ENCODE measurements around the gene COQ3.
A peak's percentile ranks its signal among the peaks of the same experiment; 100 is the strongest.

The COQ3 gene, protein sequence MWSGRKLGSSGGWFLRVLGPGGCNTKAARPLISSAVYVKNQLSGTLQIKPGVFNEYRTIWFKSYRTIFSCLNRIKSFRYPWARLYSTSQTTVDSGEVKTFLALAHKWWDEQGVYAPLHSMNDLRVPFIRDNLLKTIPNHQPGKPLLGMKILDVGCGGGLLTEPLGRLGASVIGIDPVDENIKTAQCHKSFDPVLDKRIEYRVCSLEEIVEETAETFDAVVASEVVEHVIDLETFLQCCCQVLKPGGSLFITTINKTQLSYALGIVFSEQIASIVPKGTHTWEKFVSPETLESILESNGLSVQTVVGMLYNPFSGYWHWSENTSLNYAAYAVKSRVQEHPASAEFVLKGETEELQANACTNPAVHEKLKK

DNA sequence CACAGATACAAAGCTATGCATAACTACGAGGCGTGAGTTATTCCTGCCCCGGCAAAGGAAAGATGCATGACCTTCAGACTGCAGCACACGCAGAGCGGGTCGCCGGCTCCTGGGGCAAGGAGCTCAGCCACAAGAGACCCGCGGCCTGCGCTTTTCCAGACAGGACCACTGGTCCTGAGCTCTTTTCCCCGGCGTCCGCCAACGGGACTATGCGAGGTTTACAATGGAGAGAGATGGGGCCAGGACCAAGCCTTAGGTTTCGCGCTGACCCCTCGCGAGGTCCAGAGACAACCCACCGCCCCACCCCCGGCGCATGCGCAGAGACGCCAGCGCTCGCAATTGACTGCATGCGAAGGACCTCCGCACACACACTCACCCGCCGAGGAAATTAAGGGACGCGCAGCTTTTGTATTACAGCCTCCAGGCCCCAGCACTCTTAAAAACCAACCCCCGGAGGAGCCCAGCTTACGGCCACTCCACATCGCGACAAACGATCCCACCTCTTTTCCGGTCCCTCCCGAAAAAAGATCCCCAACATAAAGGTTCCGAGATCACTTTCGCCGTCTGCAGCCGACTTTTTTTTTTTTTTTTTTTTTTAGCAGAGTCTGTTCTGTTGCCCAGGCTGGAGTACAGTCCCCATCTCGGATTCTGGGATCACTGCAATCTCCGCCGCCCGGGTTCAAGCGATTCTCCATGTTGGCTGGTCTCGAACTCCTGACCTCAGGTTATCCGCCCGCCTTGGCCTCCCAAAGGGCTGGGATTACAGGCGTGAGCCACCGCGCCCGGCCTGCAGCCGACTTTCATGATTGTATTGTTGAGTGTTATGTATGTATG, at the start of gene COQ3:
Gene COQ3, minus strand, starts transcription at position 498 of the 834 bp plus-strand sequence. Its CDS starts 16 bp downstream, at position 482.
- DNase-seq (ENCODE audit: low read depth): peak; percentile 33

DNA sequence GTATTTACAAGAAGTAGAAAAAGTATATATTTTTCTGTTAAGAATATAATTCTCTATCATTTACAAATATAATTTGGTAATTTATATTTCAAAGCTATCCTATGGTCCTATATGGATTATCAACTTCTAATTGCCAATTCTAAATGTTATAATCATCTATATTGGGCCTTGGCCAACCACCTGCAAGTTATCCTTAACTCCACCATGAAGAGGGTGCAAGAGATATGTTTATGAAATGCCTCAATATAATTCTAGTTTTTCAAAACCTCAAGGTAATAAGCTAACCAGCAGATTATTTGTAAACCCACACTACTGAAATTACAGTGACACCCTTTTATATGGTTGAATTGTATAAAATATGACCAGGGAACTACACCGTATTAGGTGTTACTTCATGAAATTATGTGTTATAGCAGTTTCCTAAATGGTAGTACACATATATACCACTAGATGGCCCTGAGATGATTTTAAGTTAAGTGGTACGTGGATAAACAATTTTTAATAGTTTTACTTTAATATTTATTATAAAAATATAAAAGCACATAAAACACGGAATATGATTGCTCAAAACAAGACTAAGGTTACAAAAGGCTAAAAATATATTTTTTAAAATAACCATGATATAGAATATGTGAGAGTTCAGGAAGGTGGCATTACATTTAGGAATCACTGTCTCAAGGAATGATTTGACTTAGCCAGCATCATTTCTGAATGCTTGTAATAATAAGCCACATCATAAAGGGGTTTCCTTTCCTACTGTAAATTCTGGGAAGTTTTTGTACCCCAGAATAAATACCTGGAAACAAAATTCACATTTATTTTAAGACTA, 40.9 kb upstream of the COQ3 start:
- DNase-seq (ENCODE audit: low read depth): no peak

DNA sequence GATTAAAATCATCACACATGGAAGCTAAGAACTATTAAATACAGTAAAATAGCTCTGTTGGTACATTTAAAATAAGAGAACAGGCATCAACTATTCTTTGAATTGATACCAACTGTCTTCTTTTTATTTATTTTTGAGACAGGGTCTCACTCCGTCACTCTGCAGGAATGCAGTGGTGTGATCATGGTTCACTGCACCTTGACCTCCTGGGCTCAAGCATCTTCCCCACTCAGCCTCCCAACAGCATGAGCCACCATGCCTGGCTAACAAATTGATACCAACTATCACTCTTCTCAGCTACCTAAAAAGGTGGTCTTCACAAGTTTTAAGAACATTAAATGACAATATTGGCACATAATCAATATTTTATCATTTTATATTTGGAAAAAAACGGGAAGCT, 38.9 kb upstream of the COQ3 start:
- no peak for DNase-seq (ENCODE audit: low read depth)

DNA sequence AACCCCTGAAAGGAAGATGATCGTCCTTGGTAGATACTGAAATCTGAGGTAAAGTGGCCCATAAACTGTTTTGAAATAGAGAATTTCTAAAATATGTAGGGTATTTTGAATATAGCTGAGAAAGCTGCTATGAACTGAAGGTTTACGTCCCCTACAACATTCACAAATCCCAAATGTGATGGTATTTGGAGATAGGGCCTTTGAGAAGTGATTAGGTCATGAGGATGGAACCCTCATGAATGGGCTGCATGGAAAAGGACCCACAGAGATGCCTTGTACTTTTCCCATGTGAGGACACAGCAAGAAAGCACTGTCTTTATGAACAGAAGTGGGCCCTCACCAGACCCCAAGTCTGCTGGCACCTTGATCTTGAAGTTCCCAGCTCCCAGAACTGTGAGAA, 37.9 kb upstream of the COQ3 start:
- no peak for DNase-seq (ENCODE audit: low read depth)

DNA sequence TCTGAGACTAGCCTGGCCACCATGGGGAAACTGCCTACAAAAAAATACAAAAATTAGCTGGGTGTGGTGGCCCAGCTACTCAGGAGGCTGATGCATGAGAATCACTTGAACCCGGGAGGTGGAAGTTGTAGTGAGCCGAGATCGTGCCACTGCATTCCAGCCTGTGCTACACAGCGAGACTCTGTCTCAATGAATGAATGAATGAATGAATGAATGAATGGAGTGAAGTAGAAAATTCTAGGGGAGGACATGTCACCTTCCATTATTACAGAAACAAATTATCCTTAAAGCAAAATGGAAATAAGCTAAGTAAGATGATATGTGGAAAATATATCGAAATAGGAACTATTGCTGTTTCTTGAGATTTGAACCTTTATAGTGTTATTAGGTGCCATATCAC, 34.0 kb upstream of the COQ3 start:
- DNase-seq (ENCODE audit: low read depth): no peak

DNA sequence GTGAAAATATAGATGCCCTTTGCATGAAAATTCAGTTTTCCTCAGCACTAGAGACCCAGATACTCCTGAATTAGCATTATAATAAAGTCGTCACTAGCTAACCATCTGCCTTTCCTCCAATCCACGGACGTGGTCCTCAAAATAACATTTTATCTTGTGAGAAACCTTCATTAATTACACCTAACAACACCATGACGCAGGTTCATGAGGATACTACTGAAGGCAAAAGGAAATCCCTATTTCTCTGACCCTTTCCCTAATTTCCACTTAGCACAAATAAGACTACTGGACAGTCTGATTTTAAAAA, 32.4 kb upstream of the COQ3 start:
- DNase-seq (ENCODE audit: low read depth): no peak

DNA sequence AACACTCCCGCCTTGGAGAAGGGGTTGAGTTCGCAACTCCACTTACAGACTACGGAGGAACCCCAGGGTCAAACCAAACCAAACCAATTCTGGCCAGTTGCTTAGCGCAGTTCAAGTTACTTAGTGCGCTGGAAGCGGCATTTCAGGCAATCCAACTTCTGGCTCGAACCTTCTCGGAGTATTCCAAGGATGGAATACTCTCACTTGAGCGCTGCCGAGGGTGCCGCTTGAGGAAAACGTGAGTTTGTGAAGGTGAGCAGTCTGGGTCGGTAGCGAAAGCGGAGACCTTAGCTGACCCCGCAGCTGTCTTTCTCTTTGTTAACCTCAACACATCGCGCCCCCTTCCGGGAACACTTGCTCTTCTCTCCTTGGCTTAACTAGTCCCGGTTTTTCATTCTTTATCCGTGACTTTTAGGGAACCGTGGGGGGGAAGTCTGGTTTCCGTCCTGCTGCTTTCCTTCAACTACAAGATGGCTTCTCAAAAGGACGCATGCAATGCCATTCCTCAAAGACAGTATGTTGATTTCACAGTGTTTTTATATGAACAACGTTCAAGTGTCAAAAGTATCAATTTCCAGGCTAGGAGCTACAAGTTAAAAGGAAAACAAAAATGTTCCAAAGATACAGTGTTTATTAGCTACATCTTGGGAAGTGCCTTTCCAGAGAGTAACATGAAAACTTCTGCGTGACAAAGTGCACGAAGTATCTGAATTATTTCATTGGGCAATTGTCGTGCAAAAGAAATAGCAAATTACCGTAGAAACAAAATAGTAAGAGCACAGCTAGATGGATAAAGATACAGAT, 31.9 kb upstream of the COQ3 start:
- DNase-seq (ENCODE audit: low read depth): peak; percentile 44

DNA sequence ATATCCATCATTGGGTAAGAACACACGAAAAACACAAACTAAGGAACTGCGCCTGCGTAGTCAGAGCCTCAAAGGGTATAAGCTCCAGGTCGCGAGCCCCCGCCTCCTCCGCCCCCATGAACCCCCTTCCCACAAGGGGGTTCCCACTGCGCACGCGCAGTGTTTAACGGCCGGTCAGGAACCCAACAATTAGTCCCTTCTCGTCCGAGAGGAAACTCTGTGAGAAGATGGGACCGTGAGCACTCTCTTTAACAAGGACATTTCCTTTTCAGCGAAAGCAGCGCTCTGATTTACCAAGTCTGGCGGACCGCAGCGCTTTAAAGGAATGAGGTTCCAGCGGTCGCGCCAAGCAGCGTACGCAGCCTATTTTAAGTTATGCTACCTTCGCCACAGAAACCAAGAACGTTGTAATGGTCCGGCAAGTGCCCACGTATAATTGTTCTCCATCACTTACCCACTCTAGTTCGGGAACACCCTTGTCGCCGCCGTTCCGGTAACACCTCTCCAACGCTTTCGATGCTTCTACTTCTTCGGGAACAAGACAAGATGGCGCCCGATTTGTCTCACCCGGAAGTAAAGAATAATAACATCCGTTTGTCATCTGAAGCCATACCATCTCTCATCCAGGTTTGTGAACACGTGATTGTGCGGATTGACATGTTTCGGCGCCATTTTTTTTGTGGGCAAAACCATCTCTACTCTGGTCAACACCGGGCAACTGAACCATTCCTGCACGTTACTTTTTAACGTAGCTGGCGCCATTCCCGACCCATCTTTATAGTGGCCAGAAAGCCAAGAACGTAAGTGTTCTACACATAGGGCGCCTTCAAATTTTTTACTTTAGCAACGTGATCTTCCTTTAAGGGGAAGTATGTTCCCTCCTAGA, 31.0 kb upstream of the COQ3 start, which contains the start of gene PNISR:
Gene PNISR, minus strand, starts transcription at position 548 of the 886 bp plus-strand sequence. CDS start 10,649 bp downstream, outside the sequence.
- peak; percentile 84 for DNase-seq (ENCODE audit: low read depth)

DNA sequence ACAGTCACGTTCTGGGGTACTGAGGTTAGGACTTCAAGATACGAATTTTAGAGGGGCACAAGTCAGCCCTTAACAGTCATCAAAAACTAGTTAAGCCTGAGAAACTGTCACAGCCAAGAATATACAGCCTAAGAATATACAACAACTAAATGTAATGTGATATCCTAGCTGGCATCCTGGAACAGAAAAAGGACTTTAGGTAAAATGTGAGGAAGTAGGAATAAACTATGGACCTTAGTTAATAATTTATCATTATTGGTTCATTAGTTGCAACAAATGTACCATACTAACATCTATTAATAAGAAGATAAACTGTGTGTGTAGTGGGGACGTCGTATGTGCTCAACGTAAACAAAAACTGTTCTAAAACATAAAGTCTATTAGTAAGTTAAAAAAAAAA, 30.0 kb upstream of the COQ3 start:
- no peak for DNase-seq (ENCODE audit: low read depth)

DNA sequence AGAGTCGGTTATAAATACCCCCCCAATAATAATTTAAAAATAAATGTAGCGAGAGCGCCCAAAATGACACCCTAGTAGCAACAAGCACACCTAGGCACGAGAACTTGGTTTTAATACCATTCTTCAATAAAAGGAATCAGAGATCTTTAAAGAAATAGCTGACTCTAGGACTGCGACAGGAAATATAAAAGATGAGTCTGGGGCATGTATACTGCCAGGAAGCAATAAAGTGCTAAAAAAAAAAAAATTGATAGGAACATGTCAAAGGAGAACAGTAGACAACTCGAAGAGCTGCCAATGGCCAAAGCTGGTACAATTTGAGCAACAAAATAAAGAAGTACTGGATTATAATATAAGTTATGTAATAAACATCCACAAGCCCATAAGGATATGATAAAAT, 28.9 kb upstream of the COQ3 start:
- DNase-seq (ENCODE audit: low read depth): no peak

DNA sequence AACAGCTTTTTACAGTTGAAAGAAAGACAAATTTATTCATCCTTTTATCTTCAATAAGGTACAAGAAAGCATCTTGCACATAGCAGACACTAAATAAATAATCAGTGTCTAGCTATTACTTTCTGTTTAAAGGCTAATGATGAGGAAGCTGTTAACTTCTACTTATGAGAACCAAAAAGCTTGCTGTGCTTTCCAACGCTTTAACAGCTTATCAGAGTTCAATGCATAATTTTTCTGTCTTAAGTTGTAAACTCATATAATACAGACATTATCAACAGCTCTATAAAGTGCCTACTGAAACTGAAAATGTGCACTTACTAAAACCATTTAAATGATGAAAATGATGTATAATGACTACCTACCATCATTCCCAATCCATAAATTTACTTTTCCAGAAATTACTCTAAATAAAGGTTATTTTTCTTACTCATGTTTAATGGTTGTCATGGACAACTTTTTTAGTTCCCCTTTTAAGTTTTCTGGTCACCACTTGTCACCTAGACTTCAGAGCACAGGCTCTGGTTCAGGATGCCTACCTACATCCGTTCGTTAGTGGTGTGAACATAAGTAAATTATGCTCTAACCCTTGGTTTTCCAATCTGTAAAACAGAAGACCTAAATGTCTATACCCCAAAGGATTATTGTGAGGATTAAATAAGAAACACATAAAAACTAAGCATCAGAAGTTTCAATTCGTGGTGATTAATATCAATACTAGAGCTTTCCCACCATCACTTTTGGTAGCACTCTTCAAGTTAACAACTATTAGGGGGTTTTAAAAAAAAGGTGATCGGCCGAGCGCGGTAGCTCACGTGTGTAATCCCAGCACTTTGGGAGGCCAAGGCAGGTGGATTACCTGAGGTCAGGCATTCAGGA, 23.1 kb upstream of the COQ3 start:
- DNase-seq (ENCODE audit: low read depth): no peak

DNA sequence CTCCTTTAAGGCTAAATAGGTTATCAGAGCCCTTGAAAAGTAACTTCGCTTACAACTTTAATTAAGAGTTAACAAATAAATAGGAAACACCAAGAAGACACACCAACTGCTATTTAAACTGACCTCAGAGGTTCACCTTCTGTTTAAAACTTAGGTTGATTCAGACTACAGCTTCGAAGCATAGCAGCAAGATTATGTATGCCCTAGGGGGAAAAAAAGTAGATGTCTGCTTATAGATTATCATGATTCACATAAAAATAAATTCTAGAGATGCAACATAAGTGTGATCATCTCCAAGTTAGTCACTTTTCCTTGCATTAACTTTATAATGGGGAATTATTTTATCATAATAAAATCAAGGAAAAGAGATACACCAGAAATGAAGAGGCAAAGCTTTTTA, 22.2 kb upstream of the COQ3 start:
- DNase-seq (ENCODE audit: low read depth): no peak

DNA sequence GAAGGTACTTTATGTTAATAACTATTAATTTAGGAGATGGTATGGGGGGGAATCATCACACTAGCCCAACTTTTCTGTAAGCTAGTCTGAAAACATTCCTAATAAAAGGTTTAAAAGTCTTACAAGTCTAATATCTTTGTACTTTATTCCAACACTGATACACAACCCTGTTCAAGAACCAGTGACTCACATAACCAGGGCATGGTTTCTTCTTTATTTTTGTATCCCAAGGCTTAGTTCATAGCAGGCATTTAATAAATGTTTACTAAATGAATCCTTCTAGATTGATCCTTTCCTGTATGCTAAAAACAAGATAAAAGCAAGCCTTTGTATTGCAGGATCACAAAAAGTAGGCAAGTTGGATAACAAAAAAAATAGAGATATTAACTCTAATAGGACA, 21.5 kb upstream of the COQ3 start:
- no peak for DNase-seq (ENCODE audit: low read depth)

DNA sequence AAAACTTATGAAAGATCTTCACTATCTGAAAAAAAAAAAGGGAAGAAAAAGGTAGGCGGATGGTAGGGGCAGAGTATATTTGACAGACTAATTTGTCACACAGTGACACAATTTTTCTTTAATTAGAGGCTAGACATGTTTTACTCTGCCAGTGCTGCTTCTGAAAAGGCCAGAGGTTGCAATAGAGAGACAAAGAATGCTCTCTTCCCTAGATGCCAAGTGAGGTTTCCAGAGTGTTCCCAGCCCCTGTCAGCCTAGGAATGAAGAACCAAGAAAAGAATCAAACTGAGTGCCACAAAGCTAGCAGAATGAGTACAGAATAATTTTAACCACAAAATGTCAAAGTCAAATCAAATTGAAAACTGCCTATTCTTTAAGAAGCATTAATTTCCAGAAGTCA, 18.1 kb upstream of the COQ3 start:
- DNase-seq (ENCODE audit: low read depth): no peak

DNA sequence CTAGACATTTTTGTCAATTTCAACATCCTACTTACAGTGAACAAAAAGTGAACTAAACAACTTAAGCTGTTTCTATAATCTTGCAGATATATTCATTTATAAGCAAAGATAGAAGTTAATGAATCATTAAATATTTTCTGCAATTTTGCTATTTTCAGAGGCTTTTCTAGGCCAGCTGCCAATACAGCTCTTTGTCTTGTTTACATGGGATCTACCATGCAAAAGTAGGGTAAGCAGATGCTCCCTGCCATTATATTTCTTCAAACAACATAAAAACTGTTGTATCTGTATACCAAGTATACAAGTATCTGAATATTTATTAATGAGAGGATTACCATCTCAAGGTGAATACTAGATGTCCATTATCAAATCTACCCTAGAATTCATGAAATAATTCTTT, 15.7 kb upstream of the COQ3 start:
- no peak for DNase-seq (ENCODE audit: low read depth)

DNA sequence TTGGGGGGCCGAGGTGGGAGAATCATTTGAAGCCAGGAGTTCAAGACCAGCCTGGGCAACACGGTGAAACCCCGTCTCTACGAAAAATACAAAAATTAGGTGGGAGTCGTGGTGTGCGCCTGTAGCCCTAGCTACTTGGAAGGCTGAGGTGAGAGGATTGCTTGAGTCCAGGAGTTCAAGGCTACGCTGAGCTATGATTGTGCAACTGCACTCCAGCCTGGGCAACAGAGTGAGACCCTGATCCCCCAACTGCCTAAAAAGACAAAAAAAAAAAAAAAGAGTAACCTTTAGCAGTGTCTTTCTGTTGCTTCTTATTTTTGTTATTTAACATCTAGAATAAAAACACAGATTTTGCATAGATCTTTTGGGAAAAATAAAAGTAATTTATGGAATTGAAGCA, 13.1 kb upstream of the COQ3 start:
- DNase-seq (ENCODE audit: low read depth): no peak

DNA sequence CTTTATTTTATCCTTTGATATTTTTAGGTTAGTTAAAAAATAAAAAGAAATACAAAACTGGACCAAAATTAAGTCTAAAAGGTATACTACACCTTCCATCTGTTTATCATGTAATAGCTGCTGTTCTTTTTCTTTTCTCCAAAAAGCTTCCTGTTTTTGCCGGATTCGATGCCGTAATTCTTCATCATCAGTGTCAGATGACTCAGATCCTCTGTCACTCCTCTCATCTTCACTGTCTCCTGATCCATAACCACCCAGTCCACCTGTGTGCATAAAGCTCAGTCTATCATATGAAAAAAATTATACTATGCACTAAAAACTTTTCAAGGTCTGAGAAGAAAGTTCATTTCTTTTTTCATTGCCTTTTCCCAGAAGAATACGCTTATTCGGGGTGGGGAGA, 8.5 kb upstream of the COQ3 start:
- no peak for DNase-seq (ENCODE audit: low read depth)

DNA sequence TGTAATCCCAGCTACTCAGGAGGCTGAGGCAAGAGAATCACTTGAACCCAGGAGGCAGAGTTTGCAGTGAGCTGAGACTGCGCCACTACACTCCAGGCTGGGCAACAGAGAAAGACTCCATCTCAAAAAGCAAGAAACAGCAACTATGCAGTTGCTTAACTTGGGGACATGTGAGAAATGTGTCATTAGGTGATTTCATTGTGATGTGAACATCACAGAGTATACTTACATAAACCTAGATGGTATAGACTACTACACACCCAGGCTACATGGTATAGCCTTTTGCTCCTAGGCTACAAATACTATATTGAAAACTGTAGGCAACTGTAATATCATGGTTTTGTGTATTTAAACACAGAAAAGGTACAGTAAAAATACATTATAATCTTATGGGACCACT, 3.3 kb upstream of the COQ3 start:
- DNase-seq (ENCODE audit: low read depth): no peak

DNA sequence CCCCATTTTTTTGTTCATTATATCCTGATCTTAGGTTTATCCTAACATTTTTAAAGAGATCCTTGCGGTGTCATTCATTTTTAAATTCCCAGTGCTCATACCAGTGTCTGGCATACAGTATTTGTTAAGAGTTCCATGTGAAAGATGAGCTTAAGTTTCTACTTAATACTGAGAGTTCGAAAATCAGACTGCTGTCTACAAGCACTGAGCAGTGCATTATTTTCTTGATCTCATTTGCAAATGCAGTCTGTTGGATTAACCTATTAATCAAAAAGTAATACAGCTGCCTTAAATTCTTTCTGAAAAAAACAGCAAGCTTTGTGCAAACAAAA, 663 bp downstream of the COQ3 start:
- no peak for DNase-seq (ENCODE audit: low read depth)

DNA sequence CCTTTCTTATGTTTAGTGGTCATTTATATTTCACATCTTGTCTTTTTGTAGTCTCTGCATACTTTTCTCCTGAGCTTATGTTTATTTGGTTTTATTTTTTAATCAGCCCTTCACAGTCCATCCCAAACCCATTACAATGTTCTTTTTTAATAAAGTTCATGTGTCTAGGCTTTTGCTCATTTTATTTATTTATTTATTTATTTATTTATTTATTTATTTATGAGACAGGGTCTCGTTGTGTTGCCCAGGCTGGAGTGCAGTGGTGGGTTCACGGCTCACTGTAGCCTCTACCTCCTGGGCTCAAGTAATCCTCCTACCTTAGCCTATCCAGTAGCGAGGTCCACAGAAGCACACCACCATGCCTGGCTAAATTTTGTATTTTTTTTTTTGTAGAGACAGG, 3.1 kb downstream of the COQ3 start:
- no peak for DNase-seq (ENCODE audit: low read depth)
